Osteocyte (in vitro differentiated cells): ENCODE measurements around the gene POLN. TPM values are rescaled to one million over a fixed set of nuclear protein-coding genes. Genes with fewer than 3 reads are reported as not detected.

Experiments
- DNase-seq: peaks from one replicate; pipeline ENCODE4 v3.0.0; 2021; ENCODE audit warnings: mixed read lengths; ENCODE audit not compliant: unreplicated experiment; ENCODE audit errors: extremely low spot score
- H3K27ac Mint-ChIP-seq: one replicate; pipeline ENCODE4 v1.8.0; 2021; ENCODE audit warnings: mild to moderate bottlenecking, mixed read lengths; ENCODE audit not compliant: unreplicated experiment
- H3K27me3 Mint-ChIP-seq: one replicate; pipeline ENCODE4 v1.8.0; 2021; ENCODE audit warnings: mixed read lengths; ENCODE audit not compliant: unreplicated experiment
- H3K36me3 Mint-ChIP-seq: one replicate; pipeline ENCODE4 v1.8.0; 2021; ENCODE audit warnings: mixed read lengths; ENCODE audit not compliant: unreplicated experiment
- H3K4me1 Mint-ChIP-seq: one replicate; pipeline ENCODE4 v1.8.0; 2021; ENCODE audit warnings: mixed read lengths; ENCODE audit not compliant: unreplicated experiment
- H3K4me3 Mint-ChIP-seq: one replicate; pipeline ENCODE4 v1.8.0; 2021; ENCODE audit warnings: mild to moderate bottlenecking, moderate library complexity, mixed read lengths; ENCODE audit not compliant: unreplicated experiment
- H3K9me3 Mint-ChIP-seq: one replicate; pipeline ENCODE4 v1.8.0; 2021; ENCODE audit warnings: mixed read lengths; ENCODE audit not compliant: unreplicated experiment
- total RNA-seq: library from RNA; stranded (reverse); gene quantifications from 2 replicates; pipeline ENCODE4 v1.2.1, GENCODE V29; 2021
- TF ChIP-seq, protein P1 (sequence below): fragments of 200-600 bp; sonication (generic); IDR thresholded peaks from 2 replicates; pipeline ENCODE4 v1.5.0; 2021; ENCODE audit warnings: antibody characterized with exemption, mild to moderate bottlenecking, moderate library complexity

Gene POLN
- total RNA-seq, 1 donor from 2014 or later, result 4.2 TPM

DNA sequence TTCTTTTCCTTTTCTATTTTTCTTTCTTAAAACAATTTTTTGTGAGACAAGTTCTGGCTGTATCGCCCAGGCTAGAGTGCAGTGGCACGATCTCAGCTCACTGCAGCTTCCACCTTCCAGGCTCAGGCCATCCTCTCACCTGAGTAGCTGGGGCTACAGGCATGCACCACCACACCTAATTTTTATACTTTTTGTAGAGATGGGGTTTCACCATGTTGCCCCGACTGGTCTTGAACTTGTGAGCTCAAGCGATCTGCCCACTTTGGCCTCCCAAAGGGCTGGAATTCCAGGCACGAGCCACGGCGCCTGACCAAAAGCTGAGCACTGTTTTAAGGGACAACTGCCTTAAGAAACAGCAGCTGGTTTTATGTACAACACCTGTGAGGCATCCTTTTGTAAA lies 192.1 kb downstream of the POLN start:
- Mint-ChIP-seq H3K4me3 (no peak overlapping the region), H3K27ac (no peak overlapping the region), H3K27me3 (peaks cover 39% of the 10 kb centered on the region), H3K4me1 (no peaks in the 10 kb centered on the region), H3K36me3 (no peaks in the 10 kb centered on the region), H3K9me3 (no peaks in the 10 kb centered on the region)
- TF ChIP-seq, protein P1, sequence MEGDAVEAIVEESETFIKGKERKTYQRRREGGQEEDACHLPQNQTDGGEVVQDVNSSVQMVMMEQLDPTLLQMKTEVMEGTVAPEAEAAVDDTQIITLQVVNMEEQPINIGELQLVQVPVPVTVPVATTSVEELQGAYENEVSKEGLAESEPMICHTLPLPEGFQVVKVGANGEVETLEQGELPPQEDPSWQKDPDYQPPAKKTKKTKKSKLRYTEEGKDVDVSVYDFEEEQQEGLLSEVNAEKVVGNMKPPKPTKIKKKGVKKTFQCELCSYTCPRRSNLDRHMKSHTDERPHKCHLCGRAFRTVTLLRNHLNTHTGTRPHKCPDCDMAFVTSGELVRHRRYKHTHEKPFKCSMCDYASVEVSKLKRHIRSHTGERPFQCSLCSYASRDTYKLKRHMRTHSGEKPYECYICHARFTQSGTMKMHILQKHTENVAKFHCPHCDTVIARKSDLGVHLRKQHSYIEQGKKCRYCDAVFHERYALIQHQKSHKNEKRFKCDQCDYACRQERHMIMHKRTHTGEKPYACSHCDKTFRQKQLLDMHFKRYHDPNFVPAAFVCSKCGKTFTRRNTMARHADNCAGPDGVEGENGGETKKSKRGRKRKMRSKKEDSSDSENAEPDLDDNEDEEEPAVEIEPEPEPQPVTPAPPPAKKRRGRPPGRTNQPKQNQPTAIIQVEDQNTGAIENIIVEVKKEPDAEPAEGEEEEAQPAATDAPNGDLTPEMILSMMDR, result no peak
- no peak for DNase-seq

DNA sequence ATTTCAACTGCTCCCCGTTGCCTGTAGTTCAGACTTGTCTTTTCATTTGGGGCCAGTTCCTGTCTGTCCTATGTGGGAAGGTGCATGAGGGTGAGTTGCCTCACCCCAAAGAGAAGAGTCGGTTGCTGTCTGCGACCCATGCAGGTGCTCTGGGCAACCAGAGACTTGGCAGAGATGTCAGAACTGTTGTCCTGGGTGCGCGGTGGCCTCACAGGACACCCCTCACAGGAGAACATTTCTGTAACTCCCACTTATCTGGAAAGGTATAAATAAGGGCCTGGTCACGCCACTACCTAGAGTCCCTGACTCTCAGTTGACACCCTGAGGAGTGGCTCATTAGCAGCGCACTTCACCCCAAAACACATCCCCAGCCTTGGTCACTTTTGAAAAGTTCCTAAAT lies 192.5 kb downstream of the POLN start:
- no peak for DNase-seq
- Mint-ChIP-seq H3K27ac (no peak overlapping the region), H3K36me3 (no peaks in the 10 kb centered on the region), H3K27me3 (peaks cover 39% of the 10 kb centered on the region), H3K4me1 (no peaks in the 10 kb centered on the region), H3K9me3 (no peaks in the 10 kb centered on the region), H3K4me3 (no peak overlapping the region)
- TF ChIP-seq, protein P1, result no peak

DNA sequence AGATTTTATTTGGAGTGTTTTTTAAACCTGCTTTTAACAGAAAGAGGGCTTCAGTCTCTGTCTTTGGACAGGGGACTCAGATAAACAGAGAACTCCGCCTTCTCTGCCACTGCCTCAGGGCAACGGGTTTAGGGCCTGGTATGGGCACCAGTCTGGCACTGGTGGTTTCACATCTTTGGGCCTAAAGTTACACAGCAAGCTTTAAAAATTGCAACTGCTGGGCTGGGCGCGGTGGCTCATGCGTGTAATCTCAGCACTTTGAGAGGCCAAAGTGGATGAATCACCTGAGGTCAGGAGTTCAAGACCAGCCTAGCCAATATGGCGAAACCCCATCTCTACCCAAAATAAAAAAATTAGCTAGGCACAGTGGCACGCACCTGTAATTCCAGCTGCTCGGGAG lies 193.1 kb downstream of the POLN start:
- no peaks in the 10 kb centered on the region for H3K9me3 Mint-ChIP-seq
- peaks cover 34% of the 10 kb centered on the region for H3K27me3 Mint-ChIP-seq
- TF ChIP-seq, protein P1, result no peak
- H3K4me1 Mint-ChIP-seq, result no peaks in the 10 kb centered on the region
- H3K36me3 Mint-ChIP-seq, result no peaks in the 10 kb centered on the region
- H3K27ac Mint-ChIP-seq, result no peak overlapping the region
- DNase-seq, result no peak
- no peak overlapping the region for H3K4me3 Mint-ChIP-seq

DNA sequence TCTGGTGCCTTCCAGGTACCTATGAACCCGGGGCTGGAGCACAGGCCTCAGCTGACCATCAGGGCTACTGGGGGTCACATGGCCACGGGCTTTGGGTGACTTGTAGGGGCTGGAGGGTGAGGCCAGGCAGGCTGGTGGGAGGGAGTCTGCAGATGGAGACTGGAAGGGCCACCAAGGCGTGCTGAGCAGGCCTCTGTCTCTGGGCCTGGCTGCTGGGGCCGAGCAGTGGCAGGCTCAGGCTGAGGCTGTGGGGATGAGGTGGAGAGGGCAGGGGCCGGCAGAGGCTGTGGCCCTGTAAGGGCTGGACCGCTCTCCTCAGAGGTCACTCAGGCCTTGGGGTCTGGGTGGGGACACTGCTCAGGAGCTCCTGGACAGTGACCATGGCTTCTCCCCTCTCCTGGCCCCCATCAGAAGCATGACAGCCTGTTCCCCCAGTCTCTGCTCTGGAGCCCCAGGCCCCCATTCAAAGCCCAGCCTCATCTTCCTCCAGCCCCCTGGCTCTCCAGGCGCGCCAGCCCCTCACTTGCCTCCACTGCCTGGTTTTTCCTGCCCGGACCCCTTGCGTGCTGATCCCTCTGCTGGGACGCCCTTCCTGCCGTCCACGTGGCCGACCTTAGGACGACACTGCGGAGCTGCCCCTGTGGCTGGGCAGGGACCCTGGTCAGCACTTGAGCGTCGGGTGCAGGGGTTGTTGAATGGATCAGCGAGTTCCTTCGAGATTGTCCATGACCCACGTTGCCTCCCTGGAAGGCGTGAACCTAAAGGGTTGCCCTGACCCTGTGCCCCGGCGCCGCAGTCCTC lies 193.9 kb downstream of the POLN start:
- no peak overlapping the region for H3K4me3 Mint-ChIP-seq
- no peaks in the 10 kb centered on the region for H3K4me1 Mint-ChIP-seq
- TF ChIP-seq, protein P1, result no peak
- no peak overlapping the region for H3K27ac Mint-ChIP-seq
- peaks cover 32% of the 10 kb centered on the region for H3K27me3 Mint-ChIP-seq
- no peaks in the 10 kb centered on the region for H3K9me3 Mint-ChIP-seq
- DNase-seq, result peak; percentile 73
- H3K36me3 Mint-ChIP-seq, result no peaks in the 10 kb centered on the region

DNA sequence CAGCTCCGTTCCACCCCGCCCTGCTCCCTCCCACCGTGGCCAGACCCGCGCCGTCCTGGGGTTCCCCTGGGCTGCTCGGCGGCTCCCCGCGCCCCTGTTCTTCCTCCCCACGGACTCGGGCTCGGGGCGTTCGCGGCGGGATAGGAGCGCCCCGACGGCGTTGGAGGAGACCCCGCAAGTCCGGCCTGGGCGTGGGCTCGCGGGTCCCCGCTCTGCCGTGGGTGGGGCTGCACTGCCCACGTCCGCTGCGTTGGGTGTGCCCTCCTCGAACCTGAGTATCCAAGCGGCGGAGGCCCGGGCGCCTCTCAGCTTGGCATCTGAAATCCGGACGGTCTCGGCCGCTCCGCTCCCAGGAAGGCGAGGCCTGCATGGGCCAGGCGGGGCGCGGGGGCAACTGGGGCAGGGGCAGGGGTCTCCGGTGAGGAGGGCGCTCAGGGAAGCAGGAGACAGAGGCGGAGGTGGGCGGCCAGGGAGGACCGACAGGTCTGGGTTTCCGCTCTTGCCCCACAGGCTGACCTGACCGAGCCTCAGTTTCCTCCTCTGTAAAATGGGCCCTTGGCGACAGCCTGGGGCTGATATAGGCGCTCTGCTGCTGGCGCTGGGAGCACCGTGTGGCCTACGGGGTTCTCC lies 194.8 kb downstream of the POLN start:
- DNase-seq, result peak; percentile 84
- Mint-ChIP-seq H3K27me3 (peaks cover 26% of the 10 kb centered on the region), H3K27ac (no peak overlapping the region), H3K36me3 (no peaks in the 10 kb centered on the region), H3K4me1 (peaks cover 2% of the 10 kb centered on the region), H3K4me3 (no peak overlapping the region), H3K9me3 (no peaks in the 10 kb centered on the region)
- TF ChIP-seq, protein P1, result no peak
